Measurements from ENCODE around the gene ZBTB20.
"Not testable (repeated sequence)": the region's sequence is repeated elsewhere in the genome, so short reads cannot be mapped to it uniquely, and the experiment has no call there.

ZBTB20 gene

GRCh38 chr3:114816052-114816451 is 331.0 kb downstream of the ZBTB20 start:
- no peak for DNase-seq

- not testable (repeated sequence) for DNase-seq
Measured at GRCh38 chr3:114812541-114813238, 334.4 kb downstream of the ZBTB20 start.

GRCh38 chr3:114809668-114810413 is 337.2 kb downstream of the ZBTB20 start:
- DNase-seq: no peak

GRCh38 chr3:114804099-114804498 is 343.0 kb downstream of the ZBTB20 start:
- DNase-seq: no peak

GRCh38 chr3:114803042-114803695 is 343.9 kb downstream of the ZBTB20 start:
- no peak for DNase-seq

GRCh38 chr3:114800272-114801031 is 346.6 kb downstream of the ZBTB20 start:
- DNase-seq: peak; percentile 12

GRCh38 chr3:114799816-114800215 is 347.3 kb downstream of the ZBTB20 start:
- no peak for DNase-seq

GRCh38 chr3:114796796-114797195 is 350.3 kb downstream of the ZBTB20 start:
- DNase-seq: no peak

GRCh38 chr3:114794894-114795630 is 352.0 kb downstream of the ZBTB20 start:
- no peak for DNase-seq

GRCh38 chr3:114792159-114792918 is 354.7 kb downstream of the ZBTB20 start:
- no peak for DNase-seq

- DNase-seq: no peak
Measured at GRCh38 chr3:114790752-114791151, 356.3 kb downstream of the ZBTB20 start.

GRCh38 chr3:114789803-114790202 is 357.3 kb downstream of the ZBTB20 start:
- DNase-seq: no peak

GRCh38 chr3:114775395-114775794 is 371.7 kb downstream of the ZBTB20 start:
- no peak for DNase-seq

- no peak for DNase-seq
Measured at GRCh38 chr3:114770874-114771273, 376.2 kb downstream of the ZBTB20 start.

- no peak for DNase-seq
Measured at GRCh38 chr3:114764056-114764492, 383.0 kb downstream of the ZBTB20 start.

GRCh38 chr3:114762144-114762543 is 384.9 kb downstream of the ZBTB20 start:
- no peak for DNase-seq

GRCh38 chr3:114760679-114761078 is 386.4 kb downstream of the ZBTB20 start:
- DNase-seq: no peak

- DNase-seq: no peak
Measured at GRCh38 chr3:114758831-114759699, 388.0 kb downstream of the ZBTB20 start.

GRCh38 chr3:114756506-114757279 is 390.4 kb downstream of the ZBTB20 start:
- no peak for DNase-seq

- no peak for DNase-seq
Measured at GRCh38 chr3:114746502-114746901, 400.6 kb downstream of the ZBTB20 start.

All from retina (tissue), 1 donor.